H1 (cell line): Measurements from ENCODE around the gene GNB3. TPM values are rescaled to one million over a fixed set of nuclear protein-coding genes. Genes with fewer than 3 reads are reported as not detected.

ENCODE experiments used
- BRCA1 ChIP-seq: IDR thresholded peaks from 2 replicates; pipeline ENCODE4 v1.6.1; 2012; ENCODE audit warnings: low read depth, low read length, improper control_type of control experiment
- CHD7 ChIP-seq: fragments of 300-600 bp; sonication (generic); IDR thresholded peaks from 2 replicates; pipeline ENCODE4 v1.7.1; 2012; ENCODE audit warnings: low read length, moderate library complexity, mild to moderate bottlenecking, inconsistent platforms; ENCODE audit not compliant: insufficient replicate concordance
- JUN ChIP-seq: IDR thresholded peaks from 2 replicates; pipeline ENCODE4 v1.6.1; 2011; ENCODE audit warnings: low read depth, mild to moderate bottlenecking, improper control_type of control experiment, low read length
- MAFK ChIP-seq: IDR thresholded peaks from 2 replicates; pipeline ENCODE4 v1.6.1; 2012; ENCODE audit warnings: low read depth, mild to moderate bottlenecking, improper control_type of control experiment, low read length
- PHF8 ChIP-seq: fragments of 200-600 bp; sonication (generic); conservative IDR thresholded peaks from 2 replicates; pipeline ENCODE4 v1.7.1; 2012; ENCODE audit warnings: low read depth, mild to moderate bottlenecking, inconsistent platforms, low read length, moderate library complexity
- SIN3A ChIP-seq, 2 experiments: IDR thresholded peaks in 1 of 2; conservative IDR thresholded peaks in 1 of 2; 2 replicates each; pipeline ENCODE4 v1.6.1; 2011 to 2012; ENCODE audit warnings: low read length in 2 of 2, improper control_type of control experiment in 1 of 2, low read depth in 1 of 2, mild to moderate bottlenecking in 1 of 2
- SP4 ChIP-seq: IDR thresholded peaks from 2 replicates; pipeline ENCODE4 v1.6.1; 2012; ENCODE audit warnings: low read length, inconsistent platforms
- polyA plus RNA-seq, 7 experiments: library from polyadenylated mRNA; depleted of rRNA in 3 of 7; stranded (reverse) in 5 of 7; unstranded in 2 of 7; fragments of >200 nt in 5 of 7; fragments of 200-250 nt in 2 of 7; gene quantifications; 1 replicate in 5 of 7; 2 replicates in 1 of 7; 4 replicates in 1 of 7; pipeline versions ENCODE4 v1.2.1 to v1.2.3, GENCODE V29; 2011 to 2013; ENCODE audit warnings: missing spikeins in 2 of 7, mixed read lengths in 2 of 7
- total RNA-seq: library from RNA; stranded (reverse); fragmentation: NEBNext Ultra II Directional; extraction: Animal tissue kit (Norgen Biotek cat#: 25700); gene quantifications from 2 replicates; pipeline ENCODE4 v1.2.1, GENCODE V29; 2021

GNB3 gene
- total and polyA plus RNA-seq, 2 of the 8 experiments (the other 6 are each of a cell fraction or from before 2014, with no cell fraction given): 9.9 TPM

- TF ChIP-seq CHD7 (no peak), JUN (no peak), BRCA1 (no peak), MAFK (no peak), SIN3A (conservative IDR thresholded peaks at IDR 0.05 in 1 of 2, IDR thresholded peaks at IDR 0.05 in 1 of 2; ENCODE audit: low read depth in 1 of 2, low read length in 2 of 2) (no peak), SP4 (no peak), PHF8 (no peak)
These were observed 41.6 kb upstream of the GNB3 start (continued) for GRCh38 chr12:6799147-6799546.
